GM18520 (cell line): Measurements from ENCODE around the gene BORCS6.

Experiments
- ATAC-seq: cut with Tn5 transposase; IDR thresholded peaks from one replicate; pipeline ENCODE4 v1.9.1; 2021; ENCODE audit not compliant: unreplicated experiment

The BORCS6 gene

GRCh38 chr17:8155996-8156245 lies 34.1 kb downstream of the BORCS6 start:
- ATAC-seq = no peak

GRCh38 chr17:8155231-8155995 lies 34.6 kb downstream of the BORCS6 start:
- no peak for ATAC-seq

DNA sequence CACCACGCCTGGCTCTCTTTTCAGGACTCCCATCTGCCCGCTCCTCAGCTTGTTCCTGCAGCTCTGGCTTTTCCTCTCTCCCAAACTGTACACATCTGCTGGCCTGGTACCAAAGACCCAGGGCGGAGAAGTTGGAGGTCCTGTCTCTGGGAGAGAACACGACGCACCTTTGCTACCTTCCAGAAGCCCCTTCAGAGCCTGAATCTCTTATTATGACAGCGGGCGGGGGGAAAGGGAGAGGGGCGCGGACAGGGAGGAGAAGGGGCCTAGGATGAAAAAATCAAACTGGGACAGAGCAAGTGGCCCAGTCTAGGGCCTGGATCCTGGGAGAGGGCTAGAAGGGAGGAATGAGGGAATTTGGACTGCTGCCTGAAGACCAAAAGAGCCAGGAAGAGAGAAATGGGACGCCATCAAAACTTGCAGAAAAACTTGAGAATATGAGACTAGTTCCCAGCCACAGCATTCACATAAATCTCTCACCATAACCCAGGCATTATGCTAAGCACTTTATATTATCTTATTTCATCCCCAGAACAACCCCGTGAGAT lies 35.3 kb downstream of the BORCS6 start:
- ATAC-seq = no peak

DNA sequence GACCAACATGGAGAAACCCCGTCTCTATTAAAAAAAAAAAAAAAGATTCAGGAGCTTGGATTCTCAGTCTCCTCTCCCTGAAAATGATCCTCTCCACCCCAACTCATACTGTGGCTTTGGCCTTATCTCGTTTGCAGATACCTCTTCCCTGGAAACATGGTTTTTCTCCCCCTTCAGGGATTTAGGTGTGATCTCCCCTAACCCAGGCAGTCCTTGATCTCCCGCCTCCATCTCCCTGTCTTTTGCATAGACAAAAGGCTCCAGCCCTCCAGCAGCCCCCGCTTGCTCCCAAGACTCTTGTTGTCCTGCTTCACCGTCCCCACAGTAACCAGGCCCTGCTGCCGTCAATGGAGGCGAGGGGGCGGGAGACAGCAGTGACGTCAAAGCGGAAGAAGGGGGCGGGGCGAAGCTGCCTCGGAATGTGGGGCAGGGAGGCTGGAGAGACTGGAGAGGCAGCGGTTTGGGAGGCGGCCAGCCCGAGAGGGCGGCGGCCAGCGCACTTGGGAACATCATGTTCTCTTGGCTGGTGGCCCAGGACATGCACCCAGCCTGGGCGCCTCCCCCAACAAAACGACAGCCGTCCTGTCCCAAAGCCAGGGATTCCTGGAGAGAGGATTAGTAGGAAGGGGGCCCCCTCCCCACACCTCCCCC lies 35.9 kb downstream of the BORCS6 start:
- ATAC-seq = no peak

DNA sequence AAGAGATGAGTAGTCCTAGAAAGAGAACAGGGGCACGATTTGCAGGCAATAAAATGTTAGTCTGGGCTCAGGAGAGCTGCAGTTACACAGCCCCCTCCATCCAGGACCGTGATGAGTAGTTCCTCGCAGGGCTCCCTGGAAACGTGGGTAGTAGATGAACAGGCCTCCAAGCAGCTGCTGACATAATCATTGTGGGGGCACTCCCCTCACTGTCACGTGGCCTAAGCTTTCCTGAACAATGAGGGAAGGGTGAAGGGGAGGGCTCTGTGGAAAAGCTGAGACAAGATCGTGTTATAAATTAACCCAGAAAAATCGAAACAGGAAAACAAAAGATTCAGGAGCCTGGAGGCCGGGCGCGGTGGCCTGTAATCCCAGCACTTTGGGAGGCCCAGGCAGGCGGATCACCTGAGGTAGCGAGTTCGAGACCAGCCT lies 36.4 kb downstream of the BORCS6 start:
- ATAC-seq = no peak

- no peak for ATAC-seq
Observed at GRCh38 chr17:8153031-8153451, 36.9 kb downstream of the BORCS6 start.

DNA sequence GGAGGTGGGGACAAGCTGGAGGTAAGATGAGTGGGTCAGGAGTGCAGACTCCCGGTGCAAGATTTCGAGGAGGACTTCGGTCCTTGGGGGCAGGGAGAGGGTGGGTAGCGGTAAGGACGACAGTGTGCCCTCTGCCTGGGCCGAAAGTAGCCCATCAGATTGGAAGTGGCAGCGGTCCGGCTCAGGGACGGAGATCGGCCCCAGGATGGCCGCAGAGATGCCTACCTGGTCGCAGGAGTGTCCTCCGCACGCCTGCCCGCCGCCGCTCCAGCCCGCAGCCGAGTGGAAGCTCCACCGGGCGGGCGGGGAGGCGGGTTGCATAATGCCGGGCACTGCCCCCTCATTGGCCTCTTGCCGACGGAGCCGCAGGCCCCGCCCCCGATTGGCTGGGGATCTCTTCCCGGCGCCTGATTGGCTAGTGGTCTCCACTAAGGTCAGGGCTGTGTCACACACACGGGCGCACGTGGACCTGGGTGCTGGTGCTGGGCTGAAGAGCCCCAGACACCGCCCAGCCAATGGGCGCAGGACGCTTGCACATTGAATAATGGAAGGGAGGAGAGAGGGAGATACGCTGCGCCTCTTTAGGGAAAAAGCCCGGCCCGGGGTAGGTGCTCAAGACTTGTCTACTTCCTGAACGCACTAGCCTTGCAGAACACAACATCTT lies 37.7 kb downstream of the BORCS6 start, which contains the start of gene PER1:
PER1 (minus strand) TSS at position 293 of the 664 bp plus-strand sequence. CDS start 1,698 bp downstream, outside the sequence.
- ATAC-seq = peak; percentile 30

DNA sequence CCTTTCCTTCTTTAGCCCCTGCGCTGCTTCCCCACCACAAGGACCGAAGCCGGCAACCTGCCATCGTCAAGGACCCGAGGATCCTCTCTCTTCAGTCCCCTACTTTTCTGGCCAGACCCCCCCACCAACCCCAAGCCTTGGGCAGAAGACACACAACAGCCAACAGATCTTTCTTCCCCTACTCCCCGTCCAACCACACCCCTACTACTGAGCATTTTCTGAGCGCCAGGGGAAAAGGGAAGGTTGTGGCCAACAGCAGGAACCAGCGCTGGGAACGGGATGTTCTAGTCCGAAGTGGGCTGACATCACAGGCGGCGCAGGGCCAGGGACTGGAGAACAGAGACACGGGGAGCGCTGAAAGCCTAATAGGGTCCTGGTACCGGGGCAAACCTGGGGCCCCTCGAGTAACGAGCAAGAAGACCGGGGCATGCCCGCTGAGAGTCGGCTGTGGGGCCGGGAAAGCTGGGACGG lies 38.3 kb downstream of the BORCS6 start:
- ATAC-seq = no peak

GRCh38 chr17:8151120-8151640 lies 38.8 kb downstream of the BORCS6 start:
- peak; percentile 35 for ATAC-seq

DNA sequence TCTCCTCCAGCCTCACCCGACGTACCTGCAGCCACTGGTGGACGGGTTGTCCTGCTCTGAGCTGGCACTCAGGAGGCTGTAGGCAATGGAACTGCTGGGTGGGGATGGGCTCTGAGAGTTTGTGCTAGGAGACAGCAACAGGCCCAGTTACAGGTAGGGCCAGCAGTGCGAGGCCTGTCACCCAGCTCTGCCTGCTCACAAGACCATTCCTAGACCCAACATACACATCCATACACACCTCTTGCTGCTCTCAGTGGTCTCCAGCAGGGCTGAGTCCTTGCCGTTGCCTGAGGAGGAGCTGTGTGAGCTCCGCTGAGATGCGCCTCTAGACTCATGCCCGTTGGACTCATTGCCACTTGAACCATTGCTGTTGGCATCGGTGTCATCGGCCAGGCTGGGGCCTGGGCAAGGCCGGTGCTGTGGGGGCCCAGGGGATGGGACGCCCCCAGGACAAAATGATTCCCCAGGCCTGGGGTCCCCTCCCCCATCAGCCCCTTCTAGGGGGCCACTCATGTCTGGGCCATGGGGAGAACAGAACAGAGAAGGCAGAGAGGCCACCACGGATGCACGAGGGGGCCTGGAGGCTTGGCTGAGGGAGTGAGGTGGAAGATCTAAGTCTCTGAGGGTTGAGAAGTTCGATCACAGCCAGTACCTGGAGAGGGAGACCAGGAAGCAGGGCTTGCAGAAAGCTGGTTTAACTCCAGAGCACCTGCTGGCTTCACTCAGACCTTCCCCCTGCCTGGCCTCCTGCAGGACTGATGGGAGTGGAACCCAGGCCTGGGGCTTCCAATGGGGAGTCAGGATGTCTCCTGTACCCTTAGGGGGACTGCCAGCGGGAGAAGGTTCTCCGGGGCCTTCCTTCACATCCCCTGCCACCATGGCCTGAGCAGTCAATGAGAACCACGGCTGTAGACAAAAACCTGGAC lies 39.5 kb downstream of the BORCS6 start:
- no peak for ATAC-seq

- ATAC-seq = no peak
Observed at GRCh38 chr17:8149419-8150193, 40.4 kb downstream of the BORCS6 start.

GRCh38 chr17:8148560-8148959 lies 41.4 kb downstream of the BORCS6 start:
- no peak for ATAC-seq

DNA sequence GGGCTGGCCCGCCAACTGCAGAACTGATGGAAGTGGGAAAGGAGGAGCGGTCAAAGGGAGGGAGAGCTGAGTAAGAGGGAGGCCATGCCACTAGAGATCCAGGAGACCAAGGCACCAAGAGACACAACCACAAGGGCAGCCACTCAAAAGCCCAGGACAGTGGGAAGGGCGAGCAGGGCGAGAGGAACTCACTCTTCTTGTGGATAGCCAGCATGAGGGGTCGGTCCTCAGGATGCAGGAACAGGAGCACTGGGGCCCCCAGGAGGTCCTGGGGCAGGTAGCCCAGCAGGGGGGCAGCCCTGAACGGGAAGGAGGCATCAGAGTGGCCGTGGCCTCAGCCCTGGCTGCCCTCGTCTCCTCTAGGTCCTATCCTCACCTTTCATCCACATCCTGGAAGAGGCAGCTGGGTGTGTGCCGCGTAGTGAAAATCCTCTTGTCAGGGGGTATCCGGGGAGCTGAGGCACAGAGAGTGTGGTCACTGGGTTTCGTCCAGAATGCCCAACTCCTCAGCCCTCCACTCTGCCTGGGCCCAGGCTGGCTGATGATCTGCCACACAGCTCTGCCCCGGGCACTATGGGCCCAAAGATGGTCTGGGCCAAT lies 42.1 kb downstream of the BORCS6 start:
- no peak for ATAC-seq

DNA sequence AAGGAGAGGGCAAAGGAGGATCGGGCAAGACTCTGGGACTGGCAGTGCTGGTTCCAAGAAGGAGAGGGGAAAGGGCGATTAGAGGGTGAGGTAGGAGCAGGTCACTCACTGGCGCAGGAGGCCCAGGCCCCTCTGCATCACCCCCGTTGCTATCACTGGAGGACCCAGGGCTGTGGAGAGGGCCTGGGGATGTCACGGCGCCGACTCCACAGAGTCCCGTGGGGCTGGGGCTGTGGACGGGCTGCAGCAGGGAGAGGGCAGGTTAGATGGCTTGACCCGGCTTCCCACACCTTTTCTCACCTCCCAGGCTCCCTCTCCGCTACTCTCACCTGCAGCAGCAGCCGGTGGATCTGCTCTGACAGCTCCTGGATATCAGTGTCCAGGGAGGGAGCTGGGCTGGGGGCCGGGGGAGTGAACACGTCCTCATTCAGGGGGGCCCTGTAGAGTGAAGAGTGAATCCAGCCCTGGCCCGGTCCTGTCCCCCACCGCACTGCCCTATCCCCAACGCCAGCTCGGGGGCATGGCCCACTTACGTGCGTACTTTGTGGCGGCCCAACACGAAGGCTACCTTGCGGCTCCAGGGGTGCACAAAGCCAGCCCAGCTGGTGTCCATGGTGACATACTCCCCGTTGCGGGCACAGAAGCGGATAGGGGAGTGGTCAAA lies 42.7 kb downstream of the BORCS6 start:
- no peak for ATAC-seq

- no peak for ATAC-seq
Observed at GRCh38 chr17:8146381-8147140, 43.4 kb downstream of the BORCS6 start.

DNA sequence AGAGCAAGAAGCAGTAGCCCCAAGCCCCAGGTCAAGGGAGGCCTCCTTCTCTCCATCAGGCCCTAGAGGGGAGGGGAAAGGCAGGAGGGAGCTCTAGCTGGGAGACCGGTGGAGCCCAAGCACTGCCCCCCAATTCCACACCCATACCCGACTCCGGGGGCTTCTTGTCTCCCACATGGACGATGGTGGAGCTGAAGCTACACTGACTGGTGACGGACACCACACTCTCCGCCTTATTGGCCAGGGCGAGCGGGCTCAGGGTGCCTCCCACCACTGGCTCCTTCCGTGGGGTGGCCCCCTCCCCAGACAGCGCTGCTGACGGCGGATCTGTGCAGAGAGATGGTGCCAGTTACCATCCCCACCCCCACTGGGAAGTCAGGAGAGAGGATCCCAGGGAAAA lies 44.2 kb downstream of the BORCS6 start:
- no peak for ATAC-seq

- no peak for ATAC-seq
Observed at GRCh38 chr17:8144401-8145231, 45.4 kb downstream of the BORCS6 start.
